HG03565 (cell line): ENCODE measurements around the gene ZNF283.

Experiments
- ATAC-seq: cut with Tn5 transposase; IDR thresholded peaks from one replicate; pipeline ENCODE4 v1.9.1; 2021; ENCODE audit warnings: mild to moderate bottlenecking, moderate library complexity; ENCODE audit not compliant: unreplicated experiment

ZNF283 gene

DNA sequence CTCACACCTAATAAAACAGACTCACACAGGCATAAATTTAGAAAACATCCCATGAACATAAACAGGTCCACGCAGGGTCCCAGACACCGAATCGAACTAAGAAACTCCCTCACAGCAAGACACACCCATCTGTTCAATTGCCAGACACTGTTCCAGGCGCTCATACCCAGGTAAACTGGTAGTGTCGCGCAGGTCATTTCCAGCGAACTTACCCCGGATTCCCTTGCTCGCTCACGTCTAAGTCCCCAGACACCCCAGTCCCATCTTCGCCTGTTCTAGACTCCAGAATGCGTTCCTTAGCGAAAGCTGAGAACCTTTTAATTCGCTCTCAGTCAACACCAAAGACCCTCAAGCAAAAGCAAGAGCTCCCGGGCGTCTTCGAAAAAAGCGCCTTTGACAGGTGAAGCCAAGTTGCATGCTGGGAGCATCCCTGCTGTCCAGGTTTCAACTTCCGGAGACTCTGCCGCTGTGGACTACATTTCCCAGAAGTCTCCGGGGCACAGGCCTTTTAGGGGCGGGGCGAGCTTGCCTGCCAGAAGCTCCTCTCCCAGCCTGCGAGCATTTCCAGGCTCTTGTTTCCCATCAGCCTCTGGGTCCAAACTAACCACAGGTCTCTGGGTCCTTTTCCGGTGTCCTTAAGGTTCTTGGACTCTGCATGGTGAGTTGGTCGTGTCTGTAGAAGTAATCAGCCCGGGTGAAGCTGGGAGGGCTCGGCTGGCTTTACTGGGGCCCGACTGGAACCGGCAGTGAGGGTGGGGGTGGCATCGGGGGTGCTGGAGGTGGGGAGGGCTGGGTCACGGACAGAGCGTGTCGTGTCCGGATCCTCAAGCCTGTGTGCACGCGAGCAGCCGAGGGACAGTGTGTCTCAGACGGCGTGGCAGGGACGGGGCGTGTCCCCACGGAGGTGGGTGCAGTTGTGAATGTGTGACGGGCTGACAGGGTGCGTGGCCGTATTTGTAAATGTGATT is at the start of gene ZNF283:
TSS of gene ZNF283 (plus strand) at position 535 of the 968 bp plus-strand sequence. CDS start 6,184 bp downstream, outside the sequence.
- ATAC-seq = peak; percentile 71

DNA sequence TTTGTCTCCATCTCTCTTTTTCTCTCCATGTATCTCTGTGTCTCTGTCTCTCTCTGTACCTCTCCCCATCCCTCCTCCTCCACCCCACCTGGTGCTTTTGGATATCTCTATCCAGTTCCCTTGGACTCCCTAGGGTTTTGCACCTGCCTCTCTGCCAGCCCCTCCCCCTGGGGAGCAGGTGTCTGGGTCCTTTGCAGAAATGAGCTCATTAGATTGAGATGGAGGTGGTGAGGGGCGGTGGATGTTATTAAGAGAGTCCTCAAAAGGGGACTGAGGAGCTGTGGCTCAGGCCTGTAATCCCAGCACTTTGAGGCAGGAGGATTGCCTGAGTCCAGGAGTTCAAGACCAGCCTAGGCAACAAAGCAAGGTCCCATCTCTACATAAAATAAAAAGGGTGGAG is 48.5 kb upstream of the ZNF283 start:
- ATAC-seq = no peak

DNA sequence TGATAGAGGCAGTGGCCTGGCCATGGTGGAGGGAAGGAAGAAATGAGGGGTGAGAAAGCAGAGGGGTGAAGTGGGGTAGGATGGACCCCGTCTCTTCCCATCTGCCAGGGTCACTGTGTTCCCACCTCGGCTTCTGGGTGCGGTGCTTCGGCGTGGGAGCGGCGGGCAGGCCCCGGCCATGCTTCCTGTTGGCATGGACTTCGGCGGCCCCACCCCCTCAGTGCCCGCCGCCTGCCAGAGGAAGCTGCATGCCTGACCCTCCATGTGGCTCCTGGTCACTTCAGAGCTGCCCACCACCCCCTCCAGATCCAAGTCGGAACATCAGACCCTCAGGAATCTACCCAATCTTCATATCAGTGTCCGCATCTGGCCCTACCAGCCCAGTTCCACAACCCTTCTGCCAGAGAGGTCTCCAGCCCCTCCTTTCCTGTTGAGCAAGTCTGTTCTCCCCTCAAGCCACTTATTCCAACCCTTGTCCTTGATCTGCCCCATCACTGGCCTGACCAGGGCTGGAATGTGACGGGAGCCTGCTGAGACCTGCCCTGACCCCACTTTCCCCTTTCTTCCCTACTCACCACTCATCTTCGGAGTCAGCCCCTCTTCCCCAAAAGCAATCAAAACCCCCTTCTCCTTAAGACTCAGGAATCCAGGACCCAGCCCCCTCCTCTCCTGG is 47.8 kb upstream of the ZNF283 start:
- no peak for ATAC-seq

DNA sequence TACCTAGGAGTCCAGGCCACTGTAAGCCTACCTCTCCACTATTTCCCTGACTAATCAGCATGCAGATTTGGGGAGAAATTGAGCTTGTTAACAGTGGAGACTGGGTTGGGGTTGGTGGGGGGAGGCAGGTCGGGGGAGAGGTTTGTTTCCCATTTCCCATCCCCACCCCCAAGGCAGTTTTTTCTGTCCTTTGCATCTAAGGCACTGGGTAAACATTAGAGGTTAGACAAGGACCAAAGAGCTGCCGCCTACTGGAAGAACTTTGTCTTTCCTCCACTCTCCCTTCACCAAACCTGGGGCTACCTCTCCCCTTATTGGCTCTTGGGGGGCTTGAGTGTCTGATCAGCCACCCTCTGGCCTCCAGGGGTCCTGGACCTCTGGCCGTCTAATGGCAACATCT is 47.3 kb upstream of the ZNF283 start:
- no peak for ATAC-seq

DNA sequence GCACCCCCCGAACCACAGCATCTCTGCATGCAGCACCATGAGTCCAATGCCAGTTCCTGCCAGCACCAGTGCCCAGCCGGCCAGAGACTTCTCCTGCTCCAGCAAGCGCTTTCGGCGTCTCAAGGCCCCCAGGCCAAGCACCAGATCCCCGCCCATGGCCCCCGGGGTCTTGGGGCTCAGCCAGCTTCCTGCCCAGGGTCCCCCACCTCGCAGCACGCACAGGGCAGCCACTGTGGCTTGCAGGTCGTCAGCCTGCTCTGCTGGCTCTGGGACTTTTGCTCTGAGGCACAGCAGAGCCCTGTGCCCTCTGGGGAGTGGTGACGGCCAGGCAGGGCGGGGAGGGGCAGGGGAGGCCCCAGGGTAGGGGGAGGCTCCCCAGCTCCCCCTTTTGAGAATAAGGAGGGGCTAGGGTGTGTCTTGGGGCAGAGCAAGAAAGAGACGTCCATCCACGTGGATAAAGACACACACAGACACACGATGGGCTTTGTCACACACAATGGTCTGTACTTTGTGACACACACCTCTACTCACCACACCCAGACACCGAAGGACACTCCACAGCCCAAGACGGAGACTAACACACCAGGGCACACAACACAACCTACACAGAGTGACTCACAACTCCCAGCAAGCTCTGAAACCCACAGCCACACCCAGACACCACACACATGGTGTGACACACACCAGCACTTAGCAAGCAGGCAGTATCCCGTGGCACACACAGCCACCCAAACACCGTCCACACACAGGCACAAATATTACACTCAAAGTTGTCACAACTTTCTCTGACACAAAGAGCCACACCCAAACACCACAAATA is 46.2 kb upstream of the ZNF283 start, which contains the start of gene KCNN4:
TSS of gene KCNN4 (minus strand) at position 268 of the 820 bp plus-strand sequence. CDS start at position 156, 112 bp downstream.
- ATAC-seq = no peak

DNA sequence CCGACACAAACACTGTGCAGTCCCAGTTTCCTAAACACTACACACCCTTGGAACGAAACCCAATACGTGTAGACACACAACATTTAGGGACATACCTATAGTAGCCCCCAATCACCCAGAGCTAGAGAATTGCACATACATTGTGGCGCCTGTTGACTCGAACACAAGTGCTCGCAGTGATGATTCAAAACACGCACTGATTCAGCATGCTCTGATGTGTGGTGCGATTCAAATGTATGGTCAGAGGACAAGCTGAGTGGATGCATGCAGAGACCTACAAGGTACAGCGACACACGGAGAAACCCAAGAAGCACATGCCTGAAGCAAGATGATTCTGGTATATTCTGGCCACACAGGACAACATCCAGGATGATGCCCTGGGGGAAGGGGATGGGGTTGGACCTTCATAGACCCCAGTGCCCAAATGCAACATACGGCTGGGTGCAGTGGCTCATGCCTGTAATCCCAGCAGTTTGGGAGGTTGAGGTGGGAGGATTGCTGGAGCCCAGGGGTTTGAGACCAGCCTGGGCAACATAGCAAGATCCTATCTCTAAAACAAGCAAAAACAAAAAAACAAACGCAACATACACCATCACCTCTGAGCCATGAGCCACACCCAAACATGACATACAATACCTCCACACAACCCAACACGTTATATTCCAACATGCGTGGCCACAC is 45.4 kb upstream of the ZNF283 start:
- no peak for ATAC-seq

DNA sequence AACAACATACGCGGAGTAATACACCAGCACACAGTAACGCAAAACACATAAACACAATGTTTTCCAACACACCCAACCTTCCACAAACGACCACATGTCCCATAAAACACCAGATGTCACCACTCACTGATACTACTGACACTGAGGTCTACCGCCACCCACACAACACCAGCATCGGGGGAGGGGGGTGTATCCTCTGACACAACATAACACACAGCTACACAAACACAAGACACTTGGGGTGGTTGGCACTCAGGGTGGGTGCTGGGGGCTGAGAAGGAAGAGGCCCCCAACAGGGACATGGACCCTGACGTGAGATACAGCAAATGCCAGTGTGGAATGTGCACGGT is 44.8 kb upstream of the ZNF283 start:
- no peak for ATAC-seq

DNA sequence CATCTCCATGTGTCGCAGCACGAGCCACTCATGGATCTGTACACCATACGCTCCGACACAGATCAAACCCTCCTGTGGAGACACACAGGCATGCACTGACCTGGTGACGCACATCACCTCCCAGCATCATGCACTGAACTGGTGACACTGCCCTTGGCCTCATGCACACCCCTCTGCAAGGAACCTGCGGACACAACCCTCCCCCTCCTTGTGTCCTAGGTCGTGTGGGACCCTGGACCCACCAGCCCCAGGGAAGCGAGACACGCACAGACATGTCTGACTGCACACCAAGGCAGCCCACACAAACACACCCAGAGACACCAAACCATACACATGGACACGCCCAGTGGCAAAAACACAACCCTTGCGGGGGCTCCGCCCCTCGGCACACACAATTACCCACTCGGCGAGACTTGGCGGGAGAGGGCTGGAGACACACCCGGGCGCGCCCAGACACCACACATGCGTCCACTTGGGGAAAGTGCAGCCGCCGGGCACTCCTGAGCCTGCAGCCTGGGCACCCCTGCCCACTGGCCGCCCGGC is 44.4 kb upstream of the ZNF283 start:
- ATAC-seq = no peak

DNA sequence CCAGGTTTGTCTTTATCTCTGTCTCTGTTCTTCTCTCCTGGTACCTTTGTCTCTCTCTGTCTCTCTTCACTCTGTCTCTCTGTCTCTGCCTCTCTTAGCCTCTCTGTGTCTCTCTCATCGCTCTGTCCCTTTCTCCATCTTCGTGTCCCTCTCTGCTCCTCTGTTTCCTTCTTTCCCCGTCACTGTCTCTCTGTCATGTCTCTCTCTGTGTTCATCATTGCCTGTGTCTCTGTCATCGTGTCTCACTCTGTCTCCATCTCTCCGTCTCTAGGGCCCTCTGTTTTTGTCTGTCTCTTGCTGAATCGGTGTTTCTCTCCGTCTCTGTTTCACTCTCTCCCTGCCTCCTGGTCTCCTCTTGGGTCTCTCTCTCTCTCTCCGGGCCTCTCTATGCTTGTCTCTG is 43.5 kb upstream of the ZNF283 start:
- ATAC-seq = no peak

DNA sequence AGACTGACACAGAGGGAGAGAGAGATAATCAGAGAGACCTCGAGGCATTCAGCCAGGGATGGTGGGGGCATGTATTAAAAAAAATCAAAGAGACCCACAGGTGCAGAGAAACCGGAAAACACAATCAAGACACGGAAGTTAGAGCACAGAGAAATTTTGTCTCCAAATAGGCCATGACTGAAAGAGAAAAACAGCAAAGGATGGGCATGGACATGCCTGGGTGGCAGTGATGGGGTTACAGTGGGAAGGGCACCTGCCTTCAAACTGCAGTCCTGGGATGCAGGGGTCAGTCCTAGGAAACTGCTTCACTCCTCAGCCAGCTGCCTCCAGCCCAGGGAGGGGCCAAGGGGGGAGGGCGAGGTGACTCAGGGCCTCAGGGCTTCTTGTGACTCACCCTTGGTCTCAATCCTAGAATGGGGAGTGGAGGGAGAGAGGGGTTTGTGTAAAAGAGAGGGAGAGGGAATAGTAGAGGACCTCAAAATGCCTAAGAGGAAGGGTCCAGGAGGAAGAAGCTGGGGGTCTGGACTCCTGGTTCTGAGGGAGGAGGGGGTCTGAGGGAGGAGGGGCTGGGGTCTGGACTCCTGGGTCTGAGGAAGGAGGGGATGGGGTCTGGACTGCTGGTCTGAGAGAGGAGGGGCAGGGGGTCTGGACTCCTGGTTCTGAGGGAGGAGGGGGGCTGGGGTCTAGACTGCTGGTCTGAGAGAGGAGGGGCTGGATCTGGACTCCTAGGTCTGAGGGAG is 42.7 kb upstream of the ZNF283 start:
- no peak for ATAC-seq

DNA sequence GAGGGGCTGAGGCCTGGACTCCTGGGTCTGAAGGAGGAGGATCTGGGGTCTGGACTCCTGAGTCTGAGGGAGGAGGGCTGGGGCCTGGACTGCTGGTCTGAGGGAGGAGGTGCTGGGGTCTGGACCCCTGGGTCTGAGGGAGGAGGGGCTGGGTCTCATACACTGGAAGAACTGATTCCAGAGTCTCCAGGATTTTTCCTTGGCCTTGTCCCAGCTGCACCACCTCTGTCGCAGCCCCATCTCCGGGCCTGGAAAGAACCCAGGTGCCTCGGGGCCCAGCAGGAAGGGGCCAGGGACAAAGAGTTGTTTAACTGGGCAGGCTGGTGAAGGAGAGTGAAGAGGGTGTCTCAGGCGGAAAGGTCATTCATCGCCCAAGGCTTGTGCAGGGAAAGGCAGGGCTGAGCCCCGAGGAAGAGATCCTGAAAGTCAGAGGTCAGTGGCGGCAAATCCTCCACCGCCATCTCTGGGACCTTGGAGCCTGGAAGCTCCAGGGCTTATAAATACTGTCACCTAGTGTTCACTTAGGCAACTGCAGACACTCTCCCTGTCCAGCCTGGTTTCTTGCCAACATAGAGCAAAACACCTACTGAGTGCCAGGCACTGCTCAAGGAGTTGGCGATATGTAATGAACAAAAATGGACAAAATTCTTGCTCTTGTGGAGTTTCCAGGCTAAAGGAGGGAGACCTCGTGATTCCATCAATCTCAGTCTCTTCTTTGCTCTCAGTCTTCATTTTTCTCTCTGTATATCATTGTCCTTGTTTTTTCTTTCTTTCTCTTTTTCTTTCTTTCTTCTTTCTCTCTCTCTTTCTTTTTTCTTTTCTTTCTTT is 41.9 kb upstream of the ZNF283 start:
- no peak for ATAC-seq

DNA sequence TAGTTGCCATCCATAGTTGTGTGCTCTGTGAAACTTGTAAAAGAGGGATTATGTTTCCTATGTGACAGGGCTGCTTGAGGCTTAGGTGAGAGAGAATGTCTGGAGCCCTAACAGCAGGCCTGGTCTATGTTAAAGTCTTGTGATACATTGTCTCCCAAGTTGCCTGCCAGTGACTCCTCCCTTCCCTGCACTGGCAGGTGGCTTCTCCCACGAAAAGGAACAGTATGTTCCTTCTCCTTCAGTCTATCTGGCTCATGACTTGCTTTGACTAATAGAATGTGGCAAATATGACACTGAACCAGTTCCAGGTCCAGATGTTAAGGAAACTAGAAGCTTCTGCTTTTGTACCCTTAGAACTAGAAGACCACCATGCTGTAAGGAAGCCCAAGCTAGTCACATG is 40.5 kb upstream of the ZNF283 start:
- no peak for ATAC-seq

DNA sequence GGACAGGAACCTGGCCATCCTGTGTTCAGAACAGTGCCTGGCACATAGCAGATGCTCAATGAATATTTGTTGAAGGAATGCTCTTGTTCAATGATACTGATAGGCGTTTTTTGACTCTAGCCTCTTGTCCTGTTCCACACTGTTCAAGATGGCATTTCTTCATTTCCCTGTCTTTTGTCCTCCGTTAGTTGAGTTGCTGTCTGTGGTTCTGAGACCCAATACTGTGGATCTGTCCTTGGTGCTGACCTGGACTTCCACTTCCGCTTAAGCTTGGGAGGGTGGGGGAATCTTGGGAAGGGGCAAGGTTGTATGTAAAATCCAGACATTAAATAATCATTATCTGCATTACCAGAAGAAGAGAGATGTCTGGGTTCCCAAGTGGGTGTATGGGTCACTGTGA is 38.1 kb upstream of the ZNF283 start:
- ATAC-seq = no peak

DNA sequence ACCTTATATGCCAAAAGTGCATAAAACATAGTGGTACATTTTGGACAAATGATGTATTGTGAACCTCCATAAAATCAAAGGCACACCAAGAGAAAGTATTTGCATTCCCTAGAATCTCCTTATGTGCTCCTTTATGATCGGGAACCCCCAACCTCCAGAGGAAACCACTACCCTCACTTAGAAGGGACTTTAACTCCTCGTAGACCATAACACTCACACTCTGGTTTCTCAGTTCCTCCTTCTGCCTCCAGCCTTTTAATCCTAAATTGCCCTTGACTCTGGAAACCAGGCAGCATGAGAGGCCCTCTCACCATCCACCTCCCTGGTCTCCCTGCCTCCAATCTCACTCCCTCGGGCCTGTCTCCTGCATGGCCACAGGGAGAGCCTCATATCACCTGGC is 36.5 kb upstream of the ZNF283 start:
- ATAC-seq = no peak

DNA sequence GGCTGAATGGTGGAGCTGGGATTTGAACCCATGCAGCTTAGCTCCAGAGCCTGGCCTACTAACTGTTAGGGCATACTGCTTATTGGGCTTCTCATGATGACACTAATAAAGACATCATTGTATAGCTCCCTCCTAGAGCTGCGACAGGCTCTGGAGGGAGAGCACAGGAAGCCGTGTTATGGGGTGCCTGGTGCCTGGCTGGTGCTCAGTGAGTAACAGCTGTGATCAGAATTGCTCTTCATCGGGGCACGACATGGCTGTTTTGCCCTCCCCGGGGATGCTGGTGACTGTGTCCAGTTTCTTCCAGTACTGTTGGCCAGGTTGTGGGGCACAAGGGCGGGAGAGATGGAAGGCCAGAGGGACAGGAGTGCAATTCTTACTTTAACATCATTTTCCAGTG is 30.0 kb upstream of the ZNF283 start:
- ATAC-seq = no peak

DNA sequence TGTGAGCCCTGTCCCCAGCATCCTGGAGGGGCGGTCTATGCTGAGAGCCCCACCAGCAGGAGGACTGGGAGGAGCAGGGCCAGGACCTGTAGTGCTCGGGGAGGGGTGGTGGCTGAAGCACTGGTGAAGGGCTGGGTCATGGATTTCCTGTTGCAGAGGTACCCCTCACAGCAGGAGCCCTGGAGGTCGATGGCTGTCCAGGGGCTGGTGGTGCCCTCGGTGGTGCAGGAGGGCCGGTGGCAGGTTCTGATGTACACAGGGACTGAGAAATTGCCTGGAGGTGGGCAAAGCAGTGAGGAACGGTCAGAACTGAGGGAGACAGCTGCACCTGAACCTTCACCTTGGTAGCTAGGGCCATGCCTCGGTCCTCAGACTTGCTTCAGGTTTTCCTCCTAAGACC is 29.6 kb upstream of the ZNF283 start:
- no peak for ATAC-seq

DNA sequence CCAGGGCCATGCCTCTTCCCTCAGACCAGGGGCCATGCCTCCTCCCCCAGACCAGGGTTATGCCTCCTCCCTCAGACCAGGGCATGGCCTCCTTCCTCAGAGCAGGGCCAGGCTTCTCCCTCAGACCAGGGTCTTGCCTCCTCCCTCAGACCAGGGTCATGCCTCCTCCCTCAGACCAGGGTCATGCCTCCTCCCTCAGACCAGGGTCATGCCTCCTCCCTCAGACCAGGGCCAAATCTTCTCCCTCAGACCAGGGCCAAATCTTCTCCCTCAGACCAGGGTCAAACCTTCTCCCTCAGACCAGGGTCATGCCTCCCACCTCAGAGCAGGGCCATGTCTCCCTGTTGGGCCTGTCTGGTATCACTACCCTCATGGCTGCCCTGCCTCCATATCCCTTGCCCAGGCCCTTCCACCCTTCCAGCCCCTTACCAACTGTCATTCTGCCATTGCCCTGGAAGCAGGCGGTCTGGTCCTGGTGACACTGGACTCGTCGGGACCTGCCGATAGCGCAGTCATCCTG is 29.0 kb upstream of the ZNF283 start:
- no peak for ATAC-seq

DNA sequence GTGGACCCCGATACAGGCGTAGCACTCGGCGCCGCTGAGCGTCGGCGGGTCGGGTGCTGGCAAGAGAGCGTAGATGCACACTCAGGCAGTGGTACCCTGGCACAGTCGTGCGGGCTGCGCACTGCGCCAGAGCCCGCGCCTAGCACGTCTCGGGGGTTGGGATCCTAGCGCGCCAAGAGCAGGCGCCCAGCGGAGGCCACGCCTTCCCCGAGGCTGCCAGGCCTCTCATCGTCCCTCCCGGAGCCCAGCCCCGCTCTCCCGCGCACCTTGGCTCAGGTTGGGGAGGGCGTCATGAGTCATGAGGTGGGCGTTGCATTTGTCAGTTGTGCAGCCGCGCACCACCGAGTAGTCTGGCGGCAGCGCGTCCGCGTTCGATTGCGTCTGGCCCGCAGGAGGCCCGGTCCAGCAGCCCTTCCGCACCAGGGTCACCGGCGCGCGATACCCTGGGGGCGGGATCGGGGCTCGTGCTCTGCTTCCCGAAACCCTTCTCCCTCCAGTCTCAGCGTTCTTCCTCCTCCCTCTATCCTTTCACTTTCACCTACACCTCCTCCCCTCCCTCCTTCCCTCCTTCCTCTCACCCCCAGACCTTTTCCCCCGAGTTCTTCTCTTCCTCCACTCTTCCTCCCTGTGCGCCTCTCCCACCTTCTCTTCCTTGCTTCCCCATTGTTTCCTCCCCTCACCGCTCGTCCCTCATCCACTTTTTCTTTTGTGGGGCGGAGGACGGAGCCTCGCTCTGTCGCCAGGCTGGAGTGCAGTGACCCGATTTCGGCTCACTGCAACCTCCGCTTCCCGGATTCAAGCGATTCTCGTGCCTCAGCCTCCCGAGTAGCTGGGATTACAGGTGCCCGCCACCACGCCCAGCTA is 28.3 kb upstream of the ZNF283 start:
- no peak for ATAC-seq
